VCaP (cell line): ENCODE measurements around the gene MYL12B.

ENCODE experiments used
- H3K27ac ChIP-seq: fragments of 450-650 bp; 2 replicates; pipeline ENCODE4 v1.5.1; 2017
- CTCF ChIP-seq: fragments of 450-650 bp; conservative IDR thresholded peaks from 2 replicates; pipeline ENCODE4 v1.5.1; 2017; ENCODE audit warnings: mild to moderate bottlenecking, moderate library complexity

MYL12B gene

GRCh38 chr18:3319399-3319798 is 57.5 kb downstream of the MYL12B start:
- TF ChIP-seq CTCF: no peak
- H3K27ac ChIP-seq: no peak overlapping the region

- TF ChIP-seq CTCF: no peak
These were observed 58.0 kb downstream of the MYL12B start for GRCh38 chr18:3319894-3320454.

GRCh38 chr18:3321133-3321812 is 59.3 kb downstream of the MYL12B start:
- H3K27ac ChIP-seq: no peak overlapping the region
- TF ChIP-seq CTCF: no peak

More at GRCh38 chr18:3319894-3320454, 58.0 kb downstream of the MYL12B start:
- H3K27ac ChIP-seq: no peak overlapping the region

GRCh38 chr18:3323900-3324299 is 62.0 kb downstream of the MYL12B start:
- no peak overlapping the region for H3K27ac ChIP-seq
- TF ChIP-seq CTCF: no peak
